Osteoblast (primary cell): ENCODE data around the gene NACC2. TPM values are rescaled to one million over a fixed set of nuclear protein-coding genes. Genes with fewer than 3 reads are reported as not detected.

Source experiments
- DNase-seq: peaks from one replicate; pipeline ENCODE4 v3.0.0; 2011; ENCODE audit warnings: low spot score, mixed read lengths; ENCODE audit not compliant: insufficient read length; ENCODE audit errors: missing footprints
- H2AFZ ChIP-seq: 2 replicates; pipeline ENCODE4 v1.6.0; 2011; ENCODE audit warnings: mild to moderate bottlenecking, low read length
- H3K27ac ChIP-seq: 2 replicates; pipeline ENCODE4 v1.5.1; 2011; ENCODE audit warnings: mild to moderate bottlenecking, low read depth, low read length, moderate library complexity
- H3K27me3 ChIP-seq: 2 replicates; pipeline ENCODE4 v1.6.0; 2012; ENCODE audit warnings: mild to moderate bottlenecking, control low read depth, inconsistent platforms, low read length, moderate library complexity; ENCODE audit not compliant: insufficient read depth
- H3K36me3 ChIP-seq: 2 replicates; pipeline ENCODE4 v1.5.1; 2011; ENCODE audit warnings: mild to moderate bottlenecking, low read length, control low read depth, moderate library complexity; ENCODE audit not compliant: insufficient read depth
- H3K4me1 ChIP-seq: 2 replicates; pipeline ENCODE4 v1.5.1; 2011; ENCODE audit warnings: mild to moderate bottlenecking, low read length, control low read depth, moderate library complexity; ENCODE audit not compliant: insufficient read depth
- H3K4me2 ChIP-seq: 2 replicates; pipeline ENCODE4 v1.6.0; 2011; ENCODE audit warnings: mild to moderate bottlenecking, low read length; ENCODE audit not compliant: insufficient read depth
- H3K4me3 ChIP-seq: fragments of 200-600 bp; sonication (generic); 3 replicates; pipeline ENCODE4 v1.5.1; 2012; ENCODE audit warnings: mild to moderate bottlenecking, low read length, inconsistent platforms; ENCODE audit not compliant: insufficient read depth
- H3K79me2 ChIP-seq: 2 replicates; pipeline ENCODE4 v1.6.0; 2012; ENCODE audit warnings: mild to moderate bottlenecking, low read length, control low read depth, inconsistent platforms; ENCODE audit not compliant: insufficient read depth
- H3K9me3 ChIP-seq: 2 replicates; pipeline ENCODE4 v1.5.1; 2011; ENCODE audit warnings: low read depth, low read length, control low read depth
- H4K20me1 ChIP-seq: 2 replicates; pipeline ENCODE4 v1.6.0; 2012; ENCODE audit warnings: mild to moderate bottlenecking, low read length, control low read depth; ENCODE audit not compliant: insufficient read depth
- CTCF ChIP-seq: IDR thresholded peaks from 2 replicates; pipeline ENCODE4 v1.5.1; 2011; ENCODE audit warnings: mild to moderate bottlenecking, low read depth, low read length, moderate library complexity; ENCODE audit errors: extremely low read depth
- total RNA-seq: library from RNA; depleted of rRNA; stranded (reverse); fragments of >200 nt; gene quantifications from 2 replicates; pipeline ENCODE4 v1.2.3, GENCODE V29; 2012

NACC2 gene
- total RNA-seq, 1 donor = 32.9 TPM

GRCh38 chr9:136114610-136115009, 19.5 kb upstream of the NACC2 start:
- H4K20me1 ChIP-seq = peaks cover 13% of the 10 kb centered on the region
- H3K9me3 ChIP-seq = no peaks in the 10 kb centered on the region
- no peak overlapping the region for H3K4me2 ChIP-seq
- H3K36me3 ChIP-seq = peaks cover 20% of the 10 kb centered on the region
- DNase-seq = no peak
- H3K79me2 ChIP-seq = peaks cover 38% of the 10 kb centered on the region
- H2AFZ ChIP-seq = no peak overlapping the region
- H3K27me3 ChIP-seq = no peaks in the 10 kb centered on the region
- H3K4me1 ChIP-seq = peaks cover 16% of the 10 kb centered on the region
- H3K27ac ChIP-seq = no peak overlapping the region
- TF ChIP-seq CTCF = no peak
- no peak overlapping the region for H3K4me3 ChIP-seq

GRCh38 chr9:136112541-136112940, 17.5 kb upstream of the NACC2 start:
- peaks cover 20% of the 10 kb centered on the region for H3K36me3 ChIP-seq
- peaks cover 13% of the 10 kb centered on the region for H4K20me1 ChIP-seq
- no peak for TF ChIP-seq CTCF
- no peak overlapping the region for H3K4me3 ChIP-seq
- H2AFZ ChIP-seq = no peak overlapping the region
- no peaks in the 10 kb centered on the region for H3K9me3 ChIP-seq
- no peaks in the 10 kb centered on the region for H3K27me3 ChIP-seq
- no peak for DNase-seq
- peaks cover 16% of the 10 kb centered on the region for H3K4me1 ChIP-seq
- no peak overlapping the region for H3K4me2 ChIP-seq
- peaks cover 17% of the 10 kb centered on the region for H3K79me2 ChIP-seq
- no peak overlapping the region for H3K27ac ChIP-seq

GRCh38 chr9:136111910-136112309, 16.8 kb upstream of the NACC2 start:
- Histone ChIP-seq H3K4me1 (peaks cover 13% of the 10 kb centered on the region), H2AFZ (no peak overlapping the region), H3K36me3 (peaks cover 20% of the 10 kb centered on the region), H3K27ac (no peak overlapping the region), H3K9me3 (no peaks in the 10 kb centered on the region), H3K4me3 (no peak overlapping the region), H4K20me1 (peaks cover 10% of the 10 kb centered on the region), H3K27me3 (no peaks in the 10 kb centered on the region), H3K79me2 (peaks cover 11% of the 10 kb centered on the region), H3K4me2 (no peak overlapping the region)
- no peak for DNase-seq
- TF ChIP-seq CTCF = no peak

- peaks cover 4% of the 10 kb centered on the region for H3K79me2 ChIP-seq
- no peak for TF ChIP-seq CTCF
- no peak overlapping the region for H3K27ac ChIP-seq
- peaks cover 17% of the 10 kb centered on the region for H3K36me3 ChIP-seq
- no peak overlapping the region for H3K4me3 ChIP-seq
- H3K9me3 ChIP-seq = no peaks in the 10 kb centered on the region
- DNase-seq = no peak
- no peak overlapping the region for H2AFZ ChIP-seq
- H3K4me2 ChIP-seq = no peak overlapping the region
- H3K4me1 ChIP-seq = peaks cover 13% of the 10 kb centered on the region
- peaks cover 10% of the 10 kb centered on the region for H4K20me1 ChIP-seq
- H3K27me3 ChIP-seq = no peaks in the 10 kb centered on the region
Observed at GRCh38 chr9:136111190-136111589, 16.1 kb upstream of the NACC2 start.
